C4-2B (cell line): Measurements from ENCODE around the gene MORN5.

ENCODE experiments used
- CTCF ChIP-seq: fragments of 450-650 bp; conservative IDR thresholded peaks from 2 replicates; pipeline ENCODE4 v1.5.1; 2017; ENCODE audit warnings: mild to moderate bottlenecking
- ZFX ChIP-seq: fragments of 450-650 bp; IDR thresholded peaks from 2 replicates; pipeline ENCODE4 v1.6.1; 2017

- no peak for TF ChIP-seq CTCF
- TF ChIP-seq ZFX: no peak
Observed at GRCh38 chr9:122118343-122119165, 41.2 kb upstream of the MORN5 start.
